Stimulated activated CD8-positive, alpha-beta memory T cell treated with anti-CD3 and anti-CD28 coated beads, Interleukin-12 subunit alpha, Interleukin-12 subunit beta, amount 100 ng/mL, for 1 hour (primary cell): ENCODE measurements around the gene PCDHA4.
"Not testable (repeated sequence)": the region's sequence is repeated elsewhere in the genome, so short reads cannot be mapped to it uniquely, and the experiment has no call there.

ENCODE experiments used
- DNase-seq: peaks from one replicate; pipeline ENCODE4 v3.0.0-alpha.2; 2020; ENCODE audit warnings: low read depth

The PCDHA4 gene

GRCh38 chr5:140806834-140807775, at the start of gene PCDHA4:
Gene PCDHA4 (plus strand): TSS chr5:140807068.
- DNase-seq = no peak

GRCh38 chr5:140764177-140764973, 42.5 kb upstream of the PCDHA4 start:
- DNase-seq = no peak

- DNase-seq = no peak
Observed at GRCh38 chr5:140767444-140767843, 39.4 kb upstream of the PCDHA4 start.

GRCh38 chr5:140780512-140780911, 26.4 kb upstream of the PCDHA4 start:
- no peak for DNase-seq

GRCh38 chr5:140785905-140786686, 20.8 kb upstream of the PCDHA4 start, which contains the start of gene PCDHA1:
Gene PCDHA1 (plus strand): TSS chr5:140786140.
- DNase-seq = no peak

- not testable (repeated sequence) for DNase-seq
Observed at GRCh38 chr5:140787422-140787821, 19.4 kb upstream of the PCDHA4 start.

- not testable (repeated sequence) for DNase-seq
Observed at GRCh38 chr5:140787849-140788504, 18.9 kb upstream of the PCDHA4 start.

- no peak for DNase-seq
Observed at GRCh38 chr5:140791089-140791488, 15.8 kb upstream of the PCDHA4 start.

- no peak for DNase-seq
Observed at GRCh38 chr5:140794595-140795258, 12.1 kb upstream of the PCDHA4 start, which contains the start of gene PCDHA2. Gene PCDHA2 (plus strand): TSS chr5:140794852.

- no peak for DNase-seq
Observed at GRCh38 chr5:140795259-140795641, 11.6 kb upstream of the PCDHA4 start.

GRCh38 chr5:140796072-140796717, 10.7 kb upstream of the PCDHA4 start:
- not testable (repeated sequence) for DNase-seq

GRCh38 chr5:140796718-140797095, 10.2 kb upstream of the PCDHA4 start:
- DNase-seq = no peak

GRCh38 chr5:140800816-140801493, 5.9 kb upstream of the PCDHA4 start, which contains the start of gene PCDHA3:
Gene PCDHA3 (plus strand): TSS chr5:140801057.
- DNase-seq = no peak

- DNase-seq = no peak
Observed at GRCh38 chr5:140801494-140801841, 5.4 kb upstream of the PCDHA4 start.

GRCh38 chr5:140802381-140802780, 4.5 kb upstream of the PCDHA4 start:
- not testable (repeated sequence) for DNase-seq

- DNase-seq = no peak
Observed at GRCh38 chr5:140802781-140803271, 4.0 kb upstream of the PCDHA4 start.

- DNase-seq = not testable (repeated sequence)
Observed at GRCh38 chr5:140808241-140808888, 1.5 kb downstream of the PCDHA4 start.

GRCh38 chr5:140808889-140809291, 2.0 kb downstream of the PCDHA4 start:
- no peak for DNase-seq
